Immature natural killer cell (primary cell): ENCODE results near the gene TMPRSS2. TPM values are rescaled to one million over a fixed set of nuclear protein-coding genes. Genes with fewer than 3 reads are reported as not detected.
A peak's percentile ranks its signal among the peaks of the same experiment; 100 is the strongest.
"Not testable (repeated sequence)": the region's sequence is repeated elsewhere in the genome, so short reads cannot be mapped to it uniquely, and the experiment has no call there.

Experiments used
- DNase-seq, 3 donors: peaks; one replicate each; pipeline ENCODE4 v3.0.0; 2022; ENCODE audit warnings: mixed read lengths in 1 of 3
- H3K27ac Mint-ChIP-seq, 6 donors: one replicate each; pipeline ENCODE4 v1.8.0; 2020; ENCODE audit warnings: mixed read lengths in 6 of 6, mild to moderate bottlenecking in 5 of 6, inconsistent platforms in 4 of 6, moderate library complexity in 3 of 6
- H3K27me3 Mint-ChIP-seq, 3 donors: one replicate each; pipeline ENCODE4 v1.8.0; 2020 to 2021; ENCODE audit warnings: low read depth in 3 of 3, mild to moderate bottlenecking in 3 of 3, mixed read lengths in 3 of 3, moderate library complexity in 3 of 3, inconsistent platforms in 1 of 3
- H3K36me3 Mint-ChIP-seq, 3 donors: one replicate each; pipeline ENCODE4 v1.8.0; 2020; ENCODE audit warnings: mixed read lengths in 3 of 3, inconsistent platforms in 2 of 3, mild to moderate bottlenecking in 2 of 3
- H3K4me1 Mint-ChIP-seq, 2 donors: one replicate each; pipeline ENCODE4 v1.8.0; 2020; ENCODE audit warnings: inconsistent platforms in 2 of 2, mild to moderate bottlenecking in 2 of 2, mixed read lengths in 2 of 2, moderate library complexity in 1 of 2
- H3K4me3 Mint-ChIP-seq, 5 donors: one replicate each; pipeline ENCODE4 v1.8.0; 2020; ENCODE audit warnings: mild to moderate bottlenecking in 5 of 5, mixed read lengths in 5 of 5, inconsistent platforms in 3 of 5, moderate library complexity in 3 of 5
- H3K9me3 Mint-ChIP-seq, 6 donors: one replicate each; pipeline ENCODE4 v1.8.0; 2020; ENCODE audit warnings: mild to moderate bottlenecking in 6 of 6, mixed read lengths in 6 of 6, inconsistent platforms in 4 of 6, moderate library complexity in 3 of 6
- polyA plus RNA-seq, 3 donors: library from polyadenylated mRNA; unstranded; fragments of 300-500 nt; fragmentation: Illumina TruSeq; gene quantifications; one replicate each; pipeline ENCODE4 v1.2.3, GENCODE V29; 2021

Gene TMPRSS2
- polyA plus RNA-seq, 3 donors from 2014 or later = not detected

DNA sequence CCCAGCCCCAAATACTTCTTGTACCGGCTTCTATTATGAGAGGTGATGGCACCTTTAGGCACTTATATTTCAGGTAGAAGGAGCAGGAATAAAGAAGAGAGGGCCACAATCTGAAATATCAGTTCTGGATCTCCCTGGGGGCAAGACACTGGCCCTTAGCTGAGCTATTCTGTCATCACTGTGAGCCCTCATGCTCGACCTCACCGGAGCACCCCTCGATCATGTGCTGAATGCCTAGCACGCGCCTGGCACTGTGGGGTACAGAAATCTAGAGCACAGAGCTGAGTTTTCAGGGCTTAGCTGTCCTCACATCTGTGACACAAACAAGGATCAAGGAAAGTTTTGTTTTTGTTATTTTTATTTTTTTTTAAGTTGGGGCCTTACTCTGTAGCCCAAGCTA lies 89.6 kb downstream of the TMPRSS2 start:
- peak overlapping the region in 4 of 6 donors; percentile 28 to 75 (median 48) for H3K27ac Mint-ChIP-seq
- peaks cover 13 to 14% of the 10 kb centered on the region in 2 donors for H3K4me1 Mint-ChIP-seq
- DNase-seq = no peak
- H3K27me3 Mint-ChIP-seq = peaks cover 0 to 4% (median 2%) of the 10 kb centered on the region in 3 donors
- no peaks in the 10 kb centered on the region for H3K9me3 Mint-ChIP-seq
- no peaks in the 10 kb centered on the region for H3K36me3 Mint-ChIP-seq
- peak overlapping the region in 2 of 5 donors; percentile 33 to 36 for H3K4me3 Mint-ChIP-seq

DNA sequence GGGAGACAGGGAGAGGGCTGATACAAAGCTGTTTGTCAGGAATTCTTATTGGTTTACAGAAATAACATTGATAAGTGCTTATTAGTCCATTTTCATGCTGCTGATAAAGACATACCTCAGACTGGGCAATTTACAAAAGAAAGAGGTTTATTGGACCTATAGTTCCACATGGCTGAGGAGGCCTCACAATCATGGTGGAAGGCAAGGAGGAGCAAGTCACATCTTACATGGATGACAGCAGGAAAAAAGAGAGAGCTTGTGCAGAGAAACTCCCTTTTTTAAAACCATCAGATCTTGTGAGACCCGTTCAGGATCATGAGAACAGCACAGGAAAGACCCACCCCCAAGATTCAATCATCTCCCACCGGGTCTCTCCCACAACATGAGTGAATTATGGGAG lies 90.5 kb downstream of the TMPRSS2 start:
- Mint-ChIP-seq H3K27ac (peak overlapping the region in 1 of 6 donors; percentile 31), H3K4me1 (peaks cover 13 to 14% of the 10 kb centered on the region in 2 donors)
- not testable (repeated sequence) for H3K36me3 Mint-ChIP-seq, H3K4me3 Mint-ChIP-seq, H3K9me3 Mint-ChIP-seq, H3K27me3 Mint-ChIP-seq, DNase-seq

Other genes with a start within 250 kb of the TMPRSS2 start
- not detected for gene FAM3B, start 191.4 kb downstream of the TMPRSS2 start, polyA plus RNA-seq
- 10 to 100 TPM in 2 of 3 donors, 1 to 10 TPM in 1; 4.0 to 24.2 (median 11.1) TPM for gene MX2, start 146.1 kb downstream of the TMPRSS2 start, polyA plus RNA-seq
- gene MX1, start 81.9 kb downstream of the TMPRSS2 start, polyA plus RNA-seq = 10 to 100 TPM; 27.5 to 58.1 (median 32.1) TPM